Stimulated activated CD8-positive, alpha-beta memory T cell treated with anti-CD3 and anti-CD28 coated beads, Interleukin-4, amount 100 ng/mL, for 24 hours (primary cell): ENCODE results near the gene CBY2.

ENCODE experiments used
- DNase-seq: peaks from one replicate; pipeline ENCODE4 v3.0.0-alpha.2; 2020; ENCODE audit warnings: low read depth

CBY2 gene

GRCh38 chr13:45700971-45701900 is 884 bp upstream of the CBY2 start:
- no peak for DNase-seq

- no peak for DNase-seq
Observed at GRCh38 chr13:45702869-45703391, 810 bp downstream of the CBY2 start.

GRCh38 chr13:45704211-45704739 is 2.2 kb downstream of the CBY2 start:
- no peak for DNase-seq

GRCh38 chr13:45704854-45705695 is 3.0 kb downstream of the CBY2 start:
- DNase-seq: no peak

DNA sequence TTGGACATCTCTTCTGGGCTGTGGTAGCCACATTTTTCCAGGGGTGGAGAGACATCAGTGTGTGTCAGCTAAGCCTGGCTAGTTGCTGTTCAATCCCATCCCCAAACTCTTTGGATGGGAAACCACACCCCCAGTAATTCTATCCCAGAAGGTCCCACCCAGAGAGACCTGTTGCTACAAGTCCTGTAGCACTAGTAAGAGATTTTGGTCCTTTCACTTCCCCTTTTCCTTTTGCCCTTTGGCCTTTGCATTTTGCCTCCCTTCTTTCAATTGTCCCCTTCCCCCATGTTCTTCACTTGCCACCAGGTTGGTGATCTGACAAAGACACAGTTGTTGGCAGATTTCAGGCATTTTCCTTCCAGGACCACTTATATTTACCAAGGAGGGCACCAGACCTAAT is 3.8 kb downstream of the CBY2 start:
- DNase-seq: no peak

DNA sequence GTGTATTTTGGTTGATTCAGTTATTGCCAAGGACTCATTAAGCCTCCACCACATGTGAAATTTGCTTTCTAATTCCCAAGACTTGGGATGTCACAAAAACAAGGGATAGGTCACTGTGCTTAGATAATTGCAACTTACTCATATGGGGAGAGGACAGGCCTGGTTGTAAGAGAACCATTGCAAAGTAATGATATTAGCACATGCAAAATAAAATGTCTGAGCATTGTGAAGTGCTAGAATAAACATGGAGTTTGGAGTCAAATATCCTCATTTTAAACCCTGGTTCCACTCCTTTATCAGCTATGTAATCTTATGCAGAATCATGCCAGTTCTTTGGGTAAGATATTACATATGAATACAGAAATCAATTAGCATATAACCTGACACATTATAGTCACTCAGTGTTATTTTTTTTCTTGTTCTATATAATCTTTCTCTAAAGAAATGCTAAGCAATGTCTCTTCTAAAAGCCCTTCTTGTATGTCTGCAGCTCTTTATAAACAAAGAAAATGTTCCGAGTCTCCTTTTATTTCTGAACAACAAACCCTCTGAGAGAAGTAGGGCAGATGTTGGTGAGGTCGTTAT is 5.5 kb downstream of the CBY2 start:
- DNase-seq: no peak

- DNase-seq: no peak
Observed at GRCh38 chr13:45711951-45712350, 9.8 kb downstream of the CBY2 start.

- DNase-seq: no peak
Observed at GRCh38 chr13:45713106-45713690, 11.1 kb downstream of the CBY2 start.

GRCh38 chr13:45713721-45714120 is 11.6 kb downstream of the CBY2 start:
- no peak for DNase-seq

- no peak for DNase-seq
Observed at GRCh38 chr13:45714170-45714569, 12.1 kb downstream of the CBY2 start.

- DNase-seq: no peak
Observed at GRCh38 chr13:45715351-45715750, 13.2 kb downstream of the CBY2 start.

- no peak for DNase-seq
Observed at GRCh38 chr13:45717349-45717748, 15.2 kb downstream of the CBY2 start.

DNA sequence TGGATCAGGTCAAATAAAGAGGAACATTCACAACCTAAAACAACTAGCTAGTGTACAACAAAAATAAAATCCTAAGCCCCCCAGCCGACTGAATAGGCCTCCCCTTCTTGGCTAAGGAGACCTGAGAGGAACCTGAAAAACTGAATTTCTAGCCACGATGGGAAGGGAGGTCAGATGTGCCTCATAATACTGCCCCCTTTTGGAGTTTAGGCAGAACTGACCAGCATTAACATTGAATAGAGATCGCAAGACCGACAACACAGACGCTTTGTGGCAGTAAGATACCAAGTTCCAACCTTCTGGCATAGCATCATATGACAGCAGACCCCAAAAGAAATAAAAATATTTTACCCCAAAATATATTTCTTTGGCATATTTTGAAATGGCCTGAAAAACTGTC is 15.9 kb downstream of the CBY2 start:
- no peak for DNase-seq

GRCh38 chr13:45718992-45719391 is 16.9 kb downstream of the CBY2 start:
- DNase-seq: no peak

DNA sequence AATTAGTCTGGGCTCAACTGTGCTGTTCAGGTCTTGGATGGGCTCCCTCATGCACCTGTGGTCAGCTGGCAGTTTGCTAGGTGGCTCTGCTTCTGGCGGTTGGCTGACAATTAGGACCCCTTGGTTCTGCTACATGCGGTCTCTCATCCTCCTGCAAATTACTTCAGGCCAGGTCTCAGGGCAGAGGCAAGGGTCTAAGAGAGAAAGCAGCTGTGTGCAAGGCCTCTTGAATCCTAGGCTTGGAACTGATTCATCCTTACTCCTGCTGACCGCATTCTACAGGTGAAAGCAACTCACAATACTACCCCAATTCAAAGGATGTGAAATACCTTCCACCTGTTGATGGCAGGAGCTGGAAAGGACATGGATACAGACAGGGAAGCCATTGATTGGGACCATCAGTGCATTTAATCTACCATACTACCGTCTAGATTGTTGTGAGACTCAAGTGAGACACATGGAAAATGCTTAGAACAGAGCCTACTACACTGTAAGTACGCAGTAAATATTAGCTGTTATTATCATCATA is 19.1 kb downstream of the CBY2 start:
- no peak for DNase-seq

GRCh38 chr13:45723798-45724197 is 21.7 kb downstream of the CBY2 start:
- no peak for DNase-seq

DNA sequence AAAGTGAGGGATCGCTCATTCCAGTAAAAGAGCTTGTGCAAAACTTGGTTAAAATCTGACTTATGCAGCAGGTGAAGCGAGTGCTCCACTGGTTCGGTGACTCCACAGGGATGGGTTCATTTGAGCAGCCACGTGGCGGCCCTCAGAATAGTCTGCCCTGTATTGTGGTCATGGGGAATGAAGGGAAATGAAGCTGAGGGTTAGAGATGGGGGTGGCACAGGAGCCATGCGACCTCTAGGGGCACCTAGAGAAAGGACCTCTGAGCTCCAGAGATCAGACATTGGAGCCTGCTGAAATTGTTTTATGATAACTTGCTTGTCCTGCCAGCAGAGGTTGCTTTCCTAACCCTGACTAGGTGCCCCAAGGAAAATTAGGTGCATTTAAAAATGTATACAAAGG is 26.6 kb downstream of the CBY2 start:
- no peak for DNase-seq

- no peak for DNase-seq
Observed at GRCh38 chr13:45731455-45731854, 29.3 kb downstream of the CBY2 start.

- DNase-seq: no peak
Observed at GRCh38 chr13:45732916-45733315, 30.8 kb downstream of the CBY2 start.

- no peak for DNase-seq
Observed at GRCh38 chr13:45733361-45733760, 31.2 kb downstream of the CBY2 start.

DNA sequence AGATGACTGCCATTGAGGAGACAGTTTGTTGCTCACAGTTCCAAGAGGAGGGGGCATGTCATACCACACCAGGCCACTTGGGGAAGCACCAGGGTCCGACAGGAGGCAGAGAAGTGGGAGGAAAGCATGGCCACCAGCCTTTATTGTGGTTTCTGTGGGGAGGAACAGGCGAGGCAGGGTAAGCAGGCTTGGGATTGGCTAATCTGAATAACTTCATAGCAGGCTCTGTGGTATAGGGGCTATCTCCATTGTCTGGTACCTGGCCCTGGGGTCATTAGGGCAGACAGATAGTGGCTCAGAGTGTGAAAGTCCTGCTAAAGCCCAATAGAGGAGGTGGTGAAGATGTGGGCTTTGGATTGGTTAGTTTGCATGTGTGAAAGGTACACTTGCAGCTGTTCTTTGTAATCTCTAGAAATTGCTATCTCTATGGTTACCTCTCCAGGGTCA is 35.5 kb downstream of the CBY2 start:
- DNase-seq: no peak
